ENCODE measurements around the gene FARS2. TPM values are rescaled to one million over a fixed set of nuclear protein-coding genes. Genes with fewer than 3 reads are reported as not detected.
A peak's percentile ranks its signal among the peaks of the same experiment; 100 is the strongest.

Gene FARS2
- total and polyA plus RNA-seq, 7 donors = 10.6 to 17.5 (median 14.4) TPM

GRCh38 chr6:5589422-5590141 is 328.3 kb downstream of the FARS2 start:
- ATAC-seq = peak in 1 of 4 donors; percentile 20

GRCh38 chr6:5590187-5590586 is 328.9 kb downstream of the FARS2 start:
- Histone ChIP-seq H3K27ac (no peak overlapping the region), H3K4me3 (no peak overlapping the region), H3K36me3 (ENCODE audit: insufficient read depth in 1 of 2, low read depth in 1 of 2) (no peaks in the 10 kb centered on the region), H3K4me1 (no peaks in the 10 kb centered on the region), H3K27me3 (ENCODE audit: insufficient read depth in 3 of 3, low read length in 2 of 3) (no peaks in the 10 kb centered on the region), H3K9me3 (peaks cover 11% of the 10 kb centered on the region)
- no peak for TF ChIP-seq CTCF (IDR thresholded peaks at IDR 0.05)
- intact Hi-C loops (cut with DNase I) = no loop called here
- ATAC-seq = peak in 2 of 4 donors; percentile 71 to 90
- DNase-seq = no peak
- 39 to 52% (median 43%) methylated on average over 5 of the region's 5 CpGs for WGBS, 3 donors

More at GRCh38 chr6:5589422-5590141, 328.3 kb downstream of the FARS2 start:
- Histone ChIP-seq H3K36me3 (ENCODE audit: insufficient read depth in 1 of 2, low read depth in 1 of 2) (no peaks in the 10 kb centered on the region), H3K27me3 (ENCODE audit: insufficient read depth in 3 of 3, low read length in 2 of 3) (no peaks in the 10 kb centered on the region), H3K9me3 (peaks cover 11% of the 10 kb centered on the region), H3K4me1 (no peaks in the 10 kb centered on the region), H3K4me3 (no peak overlapping the region), H3K27ac (no peak overlapping the region)
- DNase-seq = no peak
- intact Hi-C loops (cut with DNase I) = no loop called here
- no peak for TF ChIP-seq CTCF (IDR thresholded peaks at IDR 0.05)
- WGBS, 3 donors = 92 to 96% (median 95%) methylated on average over 7 of the region's 7 CpGs

- WGBS, 3 donors = 91 to 93% (median 92%) methylated on average over 17 of the region's 17 CpGs
- no peak for TF ChIP-seq CTCF (IDR thresholded peaks at IDR 0.05)
- no peak for ATAC-seq
Observed at GRCh38 chr6:5592886-5593519, 331.7 kb downstream of the FARS2 start.

GRCh38 chr6:5595184-5595583 is 333.9 kb downstream of the FARS2 start:
- Histone ChIP-seq H3K36me3 (ENCODE audit: insufficient read depth in 1 of 2, low read depth in 1 of 2) (no peaks in the 10 kb centered on the region), H3K27ac (no peak overlapping the region), H3K4me1 (no peaks in the 10 kb centered on the region), H3K27me3 (ENCODE audit: insufficient read depth in 3 of 3, low read length in 2 of 3) (no peaks in the 10 kb centered on the region), H3K4me3 (no peak overlapping the region), H3K9me3 (no peaks in the 10 kb centered on the region)
- no peak for TF ChIP-seq CTCF (IDR thresholded peaks at IDR 0.05)
- intact Hi-C loops (cut with DNase I) = no loop called here
- DNase-seq = no peak
- WGBS, 3 donors = 93 to 96% (median 94%) methylated on average over 7 of the region's 7 CpGs
- no peak for ATAC-seq

More at GRCh38 chr6:5592886-5593519, 331.7 kb downstream of the FARS2 start:
- Histone ChIP-seq H3K27ac (no peak overlapping the region), H3K9me3 (no peaks in the 10 kb centered on the region), H3K27me3 (ENCODE audit: insufficient read depth in 3 of 3, low read length in 2 of 3) (no peaks in the 10 kb centered on the region), H3K36me3 (ENCODE audit: insufficient read depth in 1 of 2, low read depth in 1 of 2) (no peaks in the 10 kb centered on the region), H3K4me1 (no peaks in the 10 kb centered on the region), H3K4me3 (no peak overlapping the region)
- no peak for DNase-seq
- intact Hi-C loops (cut with DNase I) = no loop called here
